ELR (cell line): ENCODE results near the gene PRAMEF12.
"Not testable (repeated sequence)": the region's sequence is repeated elsewhere in the genome, so short reads cannot be mapped to it uniquely, and the experiment has no call there.

ENCODE experiments used
- DNase-seq: peaks from one replicate; pipeline ENCODE4 v3.0.0-alpha.2; 2015; ENCODE audit warnings: low read depth

Gene PRAMEF12

GRCh38 chr1:12773438-12773837 lies at the start of gene PRAMEF12:
PRAMEF12 (plus strand) TSS chr1:12773738; CDS start chr1:12774868, 1,130 bp downstream.
- DNase-seq: no peak

- DNase-seq: no peak
Measured at GRCh38 chr1:12728391-12728790, 45.1 kb upstream of the PRAMEF12 start.

GRCh38 chr1:12730156-12730555 lies 43.4 kb upstream of the PRAMEF12 start:
- no peak for DNase-seq

DNA sequence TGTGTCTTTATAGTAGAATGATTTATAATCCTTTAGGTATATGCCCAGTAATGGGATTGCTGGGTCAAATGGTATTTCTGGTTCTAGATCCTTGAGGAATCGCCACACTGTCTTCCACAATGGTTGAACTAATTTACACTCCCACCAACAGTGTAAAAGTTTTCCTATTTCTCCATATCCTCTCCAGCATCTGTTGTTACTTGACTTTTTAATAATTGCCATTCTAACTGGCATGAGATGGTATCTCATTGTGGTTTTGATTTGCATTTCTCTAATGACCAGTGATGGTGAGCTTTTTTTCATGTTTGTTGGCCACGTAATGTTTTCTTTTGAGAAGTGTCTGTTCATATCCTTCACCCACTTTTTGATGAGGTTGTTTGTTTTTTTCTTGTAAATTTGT lies 42.5 kb upstream of the PRAMEF12 start:
- DNase-seq: not testable (repeated sequence)

- DNase-seq: no peak
Measured at GRCh38 chr1:12734651-12735050, 38.9 kb upstream of the PRAMEF12 start.

DNA sequence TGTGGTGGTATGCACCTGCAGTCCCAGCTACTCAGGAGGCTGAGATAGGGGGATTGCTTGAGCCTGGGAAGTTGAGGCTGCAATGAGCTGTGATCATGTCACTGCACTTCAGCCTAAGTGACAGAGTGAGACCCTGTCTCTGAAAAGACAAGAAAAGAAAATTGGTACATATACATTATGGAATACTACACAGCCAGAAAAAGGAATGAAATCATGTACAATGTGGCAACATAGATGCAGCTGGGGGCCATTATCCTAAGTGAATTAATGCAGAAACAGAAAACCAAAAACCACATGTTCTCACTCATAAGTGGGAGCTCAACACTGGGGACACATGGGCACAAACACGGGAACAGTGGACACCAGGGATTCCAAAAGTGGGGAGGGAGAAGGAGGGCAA lies 34.6 kb upstream of the PRAMEF12 start:
- no peak for DNase-seq

GRCh38 chr1:12739613-12740012 lies 33.9 kb upstream of the PRAMEF12 start:
- DNase-seq: no peak

GRCh38 chr1:12741946-12742345 lies 31.6 kb upstream of the PRAMEF12 start:
- no peak for DNase-seq

- no peak for DNase-seq
Measured at GRCh38 chr1:12745126-12745991, 28.2 kb upstream of the PRAMEF12 start.

DNA sequence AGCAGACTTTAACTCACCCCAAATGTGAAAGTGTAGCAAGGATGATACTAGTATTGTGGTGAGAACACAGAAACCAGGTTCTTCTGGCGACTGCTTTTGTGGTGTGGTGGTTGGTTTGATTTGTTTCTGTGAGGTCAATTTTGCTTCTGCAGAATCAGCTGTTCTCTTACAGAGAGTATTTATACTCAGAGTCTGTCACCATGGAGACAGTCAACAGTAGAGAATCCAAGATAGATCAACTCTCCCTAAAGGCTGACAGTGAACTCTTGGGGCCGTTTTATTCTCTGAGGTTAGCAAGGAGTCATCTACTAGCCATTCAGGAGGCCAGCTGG lies 27.6 kb upstream of the PRAMEF12 start, which contains the start of gene CFAP107:
TSS of gene CFAP107 (plus strand) at position 209 of the 332 bp plus-strand sequence. CDS start 231 bp downstream, outside the sequence.
- DNase-seq: no peak

DNA sequence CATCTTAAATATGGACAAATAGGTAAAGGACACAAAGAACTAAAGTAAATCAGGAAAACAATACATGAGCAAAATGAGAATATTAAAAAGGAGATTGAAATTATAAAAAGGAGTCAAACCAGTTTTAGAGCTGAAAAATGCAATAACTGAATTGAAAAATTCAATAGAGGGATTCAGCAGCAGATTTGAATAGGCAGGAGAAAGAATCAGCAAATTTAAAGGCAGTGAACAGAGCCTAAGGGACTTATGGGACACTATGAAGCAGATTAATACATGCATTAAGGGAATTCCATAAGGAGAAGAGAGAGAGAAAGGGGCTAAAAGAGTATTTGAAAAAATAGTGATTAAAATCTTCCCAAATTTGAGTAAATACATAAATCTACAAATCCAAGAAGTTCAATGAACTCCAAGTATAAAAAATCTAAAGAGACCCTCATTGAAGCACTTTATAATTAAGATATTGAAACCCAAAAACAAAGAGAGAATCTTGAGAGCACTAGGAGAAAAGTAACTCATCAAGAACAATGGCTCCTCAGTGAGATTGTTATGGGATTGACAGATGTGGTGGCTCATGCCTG lies 24.7 kb upstream of the PRAMEF12 start:
- DNase-seq: no peak

GRCh38 chr1:12754738-12755137 lies 18.8 kb upstream of the PRAMEF12 start:
- no peak for DNase-seq

DNA sequence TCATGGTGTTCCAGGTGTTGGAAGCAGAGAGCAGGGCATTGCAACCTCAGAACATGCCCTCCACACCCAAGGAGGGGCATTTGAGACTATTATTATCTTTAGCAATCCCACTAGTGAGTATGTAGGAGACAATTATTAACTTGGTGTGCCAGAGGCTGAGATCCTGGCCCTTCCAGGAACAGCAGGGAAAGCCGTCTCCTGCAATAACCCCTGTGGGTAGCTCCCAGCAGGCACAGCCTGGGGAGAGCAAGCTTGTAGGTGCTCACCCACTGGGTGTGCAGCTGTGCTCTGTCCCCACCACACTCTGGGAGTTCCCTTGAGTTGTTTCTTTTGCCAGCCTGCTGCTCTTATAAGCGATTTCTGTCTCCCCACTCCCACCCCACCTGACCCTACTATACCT lies 17.3 kb upstream of the PRAMEF12 start:
- no peak for DNase-seq

DNA sequence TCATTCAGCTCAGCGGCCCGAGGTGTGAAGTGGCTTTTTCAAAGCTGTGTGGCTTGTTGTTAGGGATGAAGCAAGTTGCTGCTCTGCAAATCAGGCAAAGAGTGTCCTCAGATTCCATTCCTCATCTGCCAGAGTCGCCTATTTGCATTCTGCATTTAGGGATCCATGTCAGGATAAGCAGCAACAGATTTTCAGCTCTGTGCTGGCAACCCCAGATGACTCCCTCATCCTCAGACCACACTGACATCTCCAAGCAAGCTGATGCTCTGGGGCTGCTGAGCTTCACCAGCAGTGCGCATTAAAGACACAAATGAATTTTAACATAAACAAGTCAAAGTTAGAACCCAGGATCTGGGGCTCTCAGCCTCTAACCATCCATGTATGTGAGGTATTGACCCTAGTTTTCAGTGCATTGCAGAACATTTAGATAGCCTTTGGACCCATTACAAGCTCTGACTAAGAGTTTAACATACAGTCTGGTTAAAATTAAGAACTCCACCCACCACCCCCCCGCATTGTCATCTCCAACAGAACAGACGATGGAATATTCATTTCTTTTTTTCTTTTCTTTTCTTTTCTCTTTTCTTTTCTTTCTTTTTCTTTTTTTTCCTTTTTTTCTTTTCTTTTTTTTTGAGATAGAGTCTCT lies 16.6 kb upstream of the PRAMEF12 start:
- DNase-seq: no peak

GRCh38 chr1:12757836-12758235 lies 15.7 kb upstream of the PRAMEF12 start:
- DNase-seq: no peak

- peak; percentile 1 for DNase-seq
Measured at GRCh38 chr1:12760256-12760795, 13.2 kb upstream of the PRAMEF12 start.

DNA sequence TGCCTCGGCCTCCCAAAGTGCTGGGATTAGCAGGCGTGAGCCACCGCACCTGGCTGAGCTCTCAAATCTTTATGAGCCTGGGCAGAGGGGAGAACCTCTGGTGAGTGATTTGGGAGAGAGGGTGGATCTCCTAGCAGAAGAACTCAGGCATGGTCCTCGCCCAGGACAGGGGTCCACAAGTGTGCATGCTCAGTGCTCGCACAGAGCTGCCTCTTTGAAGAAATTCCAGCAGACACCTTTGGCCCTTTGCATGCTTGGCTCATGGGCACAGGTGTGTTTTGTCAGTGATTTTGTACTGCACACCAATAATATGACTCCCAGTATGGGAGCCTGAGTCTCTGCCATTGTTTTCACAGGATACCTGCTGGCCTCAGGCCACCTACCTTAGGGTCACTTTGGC lies 11.8 kb upstream of the PRAMEF12 start:
- no peak for DNase-seq

- no peak for DNase-seq
Measured at GRCh38 chr1:12762766-12763165, 10.8 kb upstream of the PRAMEF12 start.

DNA sequence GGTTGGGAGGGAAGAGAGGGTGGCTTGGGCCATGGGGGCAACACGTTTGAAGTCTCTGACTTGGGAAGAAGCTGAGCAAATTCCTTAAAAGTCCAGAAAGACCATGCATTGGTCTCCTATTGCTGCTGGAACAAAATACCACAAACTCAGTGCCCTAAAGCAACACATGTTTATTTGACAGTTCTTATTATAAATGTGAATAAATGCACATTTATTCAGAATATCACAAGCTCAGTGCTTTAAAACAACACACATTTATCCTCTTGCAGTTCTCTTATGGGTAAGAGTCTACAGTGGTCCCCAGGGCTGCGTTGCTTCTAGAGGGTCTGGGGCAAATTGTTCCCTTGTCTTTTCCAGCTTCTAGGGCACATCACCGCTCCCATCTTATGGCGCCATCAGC lies 10.1 kb upstream of the PRAMEF12 start:
- DNase-seq: no peak

- DNase-seq: no peak
Measured at GRCh38 chr1:12764016-12764415, 9.5 kb upstream of the PRAMEF12 start.

GRCh38 chr1:12769031-12769430 lies 4.5 kb upstream of the PRAMEF12 start:
- DNase-seq: no peak

- DNase-seq: no peak
Measured at GRCh38 chr1:12769976-12770505, 3.5 kb upstream of the PRAMEF12 start.

- no peak for DNase-seq
Measured at GRCh38 chr1:12770620-12771019, 2.9 kb upstream of the PRAMEF12 start.
